ENCODE measurements around the gene KANSL3.
"Not testable (repeated sequence)": the region's sequence is repeated elsewhere in the genome, so short reads cannot be mapped to it uniquely, and the experiment has no call there.

The KANSL3 gene

GRCh38 chr2:96602330-96602823, 35.7 kb downstream of the KANSL3 start:
- DNase-seq, result no peak

GRCh38 chr2:96601382-96602292, 36.5 kb downstream of the KANSL3 start:
- DNase-seq, result no peak

- DNase-seq, result no peak
Measured at GRCh38 chr2:96599941-96600340, 38.2 kb downstream of the KANSL3 start.

- DNase-seq, result no peak
Measured at GRCh38 chr2:96596596-96596995, 41.5 kb downstream of the KANSL3 start.

GRCh38 chr2:96594691-96595152, 43.4 kb downstream of the KANSL3 start:
- peak; percentile 36 for DNase-seq

- DNase-seq, result no peak
Measured at GRCh38 chr2:96594282-96594681, 43.8 kb downstream of the KANSL3 start.

GRCh38 chr2:96591494-96591893, 46.6 kb downstream of the KANSL3 start:
- DNase-seq, result no peak

- no peak for DNase-seq
Measured at GRCh38 chr2:96591054-96591453, 47.1 kb downstream of the KANSL3 start.

GRCh38 chr2:96587843-96588242, 50.3 kb downstream of the KANSL3 start:
- no peak for DNase-seq

- DNase-seq, result no peak
Measured at GRCh38 chr2:96584017-96584416, 54.1 kb downstream of the KANSL3 start.

- no peak for DNase-seq
Measured at GRCh38 chr2:96580771-96581170, 57.3 kb downstream of the KANSL3 start.

- no peak for DNase-seq
Measured at GRCh38 chr2:96579422-96579821, 58.7 kb downstream of the KANSL3 start.

- no peak for DNase-seq
Measured at GRCh38 chr2:96578731-96579130, 59.4 kb downstream of the KANSL3 start.

GRCh38 chr2:96577501-96577900, 60.6 kb downstream of the KANSL3 start:
- no peak for DNase-seq

- DNase-seq, result no peak
Measured at GRCh38 chr2:96575785-96576456, 62.2 kb downstream of the KANSL3 start.

GRCh38 chr2:96574364-96574763, 63.7 kb downstream of the KANSL3 start:
- DNase-seq, result no peak

- no peak for DNase-seq
Measured at GRCh38 chr2:96568094-96568493, 70.0 kb downstream of the KANSL3 start.

- no peak for DNase-seq
Measured at GRCh38 chr2:96565111-96565510, 73.0 kb downstream of the KANSL3 start.

GRCh38 chr2:96564563-96564962, 73.5 kb downstream of the KANSL3 start:
- no peak for DNase-seq

GRCh38 chr2:96564026-96564425, 74.1 kb downstream of the KANSL3 start:
- no peak for DNase-seq

GRCh38 chr2:96558485-96558884, 79.6 kb downstream of the KANSL3 start:
- DNase-seq, result no peak

- DNase-seq, result no peak
Measured at GRCh38 chr2:96558061-96558460, 80.1 kb downstream of the KANSL3 start.

- DNase-seq, result not testable (repeated sequence)
Measured at GRCh38 chr2:96557421-96557820, 80.7 kb downstream of the KANSL3 start.
